ENCODE data around the gene NFATC2.

The NFATC2 gene

DNA sequence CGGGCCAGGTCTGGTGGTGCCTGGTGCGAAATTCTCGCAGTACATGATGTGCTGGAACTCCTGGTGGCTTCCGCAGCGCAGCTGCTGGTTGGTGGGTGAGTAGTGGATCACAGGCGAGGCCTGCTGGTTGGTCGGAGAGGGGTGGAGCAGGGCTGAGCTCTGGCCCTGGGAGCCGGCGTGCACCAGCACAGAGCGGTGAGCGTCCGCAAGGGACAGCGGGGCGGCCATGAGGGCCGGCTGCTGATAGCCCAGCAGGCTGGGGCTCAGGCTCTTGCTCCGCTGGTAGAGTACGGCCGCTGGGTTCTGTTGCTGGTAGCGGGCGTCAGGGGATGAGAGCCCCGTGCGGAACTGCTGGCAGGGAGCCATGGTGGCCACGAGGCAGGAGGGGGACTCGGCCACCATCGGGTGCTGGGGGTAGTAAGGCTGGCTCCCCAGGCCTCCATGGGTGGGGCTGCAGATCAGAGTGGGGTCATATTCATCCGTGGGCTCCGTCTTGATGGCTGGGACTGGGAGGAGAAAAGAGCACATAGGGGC, 110.2 kb downstream of the NFATC2 start:
- Histone ChIP-seq H3K9me3 (ENCODE audit: insufficient read depth, low read length) (no peaks in the 10 kb centered on the region), H3K9me2 (replicated peaks; ENCODE audit: insufficient read depth, low read length) (no peaks in the 10 kb centered on the region), H3K27ac (ENCODE audit: low read depth, low read length) (no peak overlapping the region), H3K79me2 (ENCODE audit: insufficient read depth, low read length) (no peaks in the 10 kb centered on the region), H3F3A (ENCODE audit: insufficient read depth) (no peaks in the 10 kb centered on the region), H3K9ac (ENCODE audit: low read length) (no peak overlapping the region), H2AFZ (ENCODE audit: low read depth, low read length, severe bottlenecking) (no peak overlapping the region), H3K4me3 (ENCODE audit: insufficient read depth, low read length, poor library complexity, severe bottlenecking) (no peak overlapping the region), H3K36me3 (ENCODE audit: low read length) (no peaks in the 10 kb centered on the region), H3K4me2 (ENCODE audit: low read depth, low read length, poor library complexity, severe bottlenecking) (no peak overlapping the region), H4K20me1 (ENCODE audit: low read depth, low read length) (no peaks in the 10 kb centered on the region), H3K27me3 (ENCODE audit: low read length) (no peaks in the 10 kb centered on the region)
- TF ChIP-seq EZH2phosphoT487 (conservative IDR thresholded peaks at IDR 0.05; ENCODE audit: low read length) = no peak
- TF ChIP-seq, protein P1, sequence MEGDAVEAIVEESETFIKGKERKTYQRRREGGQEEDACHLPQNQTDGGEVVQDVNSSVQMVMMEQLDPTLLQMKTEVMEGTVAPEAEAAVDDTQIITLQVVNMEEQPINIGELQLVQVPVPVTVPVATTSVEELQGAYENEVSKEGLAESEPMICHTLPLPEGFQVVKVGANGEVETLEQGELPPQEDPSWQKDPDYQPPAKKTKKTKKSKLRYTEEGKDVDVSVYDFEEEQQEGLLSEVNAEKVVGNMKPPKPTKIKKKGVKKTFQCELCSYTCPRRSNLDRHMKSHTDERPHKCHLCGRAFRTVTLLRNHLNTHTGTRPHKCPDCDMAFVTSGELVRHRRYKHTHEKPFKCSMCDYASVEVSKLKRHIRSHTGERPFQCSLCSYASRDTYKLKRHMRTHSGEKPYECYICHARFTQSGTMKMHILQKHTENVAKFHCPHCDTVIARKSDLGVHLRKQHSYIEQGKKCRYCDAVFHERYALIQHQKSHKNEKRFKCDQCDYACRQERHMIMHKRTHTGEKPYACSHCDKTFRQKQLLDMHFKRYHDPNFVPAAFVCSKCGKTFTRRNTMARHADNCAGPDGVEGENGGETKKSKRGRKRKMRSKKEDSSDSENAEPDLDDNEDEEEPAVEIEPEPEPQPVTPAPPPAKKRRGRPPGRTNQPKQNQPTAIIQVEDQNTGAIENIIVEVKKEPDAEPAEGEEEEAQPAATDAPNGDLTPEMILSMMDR (IDR thresholded peaks at IDR 0.05; ENCODE audit: insufficient read depth, low read length, poor library complexity, severe bottlenecking) = no peak

DNA sequence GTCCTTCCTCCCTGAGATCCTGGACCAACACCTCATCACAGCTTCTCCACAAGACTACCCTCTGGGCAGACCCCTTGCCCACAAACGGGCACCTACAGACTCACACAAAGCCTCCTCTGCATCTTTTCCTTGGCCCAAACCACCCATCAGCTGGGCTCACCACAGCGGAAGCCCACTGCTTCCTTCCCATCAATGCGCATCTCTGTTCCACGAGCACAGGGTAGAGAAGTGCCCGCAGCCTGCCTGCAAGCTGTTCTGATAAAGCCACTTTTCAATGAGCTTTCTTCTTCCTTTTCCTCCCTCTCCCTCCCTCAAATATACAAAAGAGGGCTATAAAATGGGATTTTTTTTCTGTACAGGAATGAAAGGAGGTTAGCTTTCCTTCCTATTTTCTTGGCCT, 111.2 kb downstream of the NFATC2 start:
- Histone ChIP-seq H3K36me3 (ENCODE audit: low read length) (no peaks in the 10 kb centered on the region), H3K9me3 (ENCODE audit: insufficient read depth, low read length) (no peaks in the 10 kb centered on the region), H3K9ac (ENCODE audit: low read length) (no peak overlapping the region), H3F3A (ENCODE audit: insufficient read depth) (no peaks in the 10 kb centered on the region), H4K20me1 (ENCODE audit: low read depth, low read length) (no peaks in the 10 kb centered on the region), H3K79me2 (ENCODE audit: insufficient read depth, low read length) (no peaks in the 10 kb centered on the region), H3K4me2 (ENCODE audit: low read depth, low read length, poor library complexity, severe bottlenecking) (no peak overlapping the region), H2AFZ (ENCODE audit: low read depth, low read length, severe bottlenecking) (no peak overlapping the region), H3K27ac (ENCODE audit: low read depth, low read length) (no peak overlapping the region), H3K27me3 (ENCODE audit: low read length) (no peaks in the 10 kb centered on the region), H3K4me3 (ENCODE audit: insufficient read depth, low read length, poor library complexity, severe bottlenecking) (no peak overlapping the region), H3K9me2 (replicated peaks; ENCODE audit: insufficient read depth, low read length) (no peaks in the 10 kb centered on the region)
- TF ChIP-seq EZH2phosphoT487 (conservative IDR thresholded peaks at IDR 0.05; ENCODE audit: low read length) = no peak
- TF ChIP-seq, protein P1 (IDR thresholded peaks at IDR 0.05; ENCODE audit: insufficient read depth, low read length, poor library complexity, severe bottlenecking) = no peak

- Histone ChIP-seq H3K4me3 (ENCODE audit: insufficient read depth, low read length, poor library complexity, severe bottlenecking) (no peak overlapping the region), H3K79me2 (ENCODE audit: insufficient read depth, low read length) (no peaks in the 10 kb centered on the region), H3K36me3 (ENCODE audit: low read length) (no peaks in the 10 kb centered on the region), H4K20me1 (ENCODE audit: low read depth, low read length) (no peaks in the 10 kb centered on the region), H3F3A (ENCODE audit: insufficient read depth) (no peaks in the 10 kb centered on the region), H3K9me3 (ENCODE audit: insufficient read depth, low read length) (no peaks in the 10 kb centered on the region), H3K4me2 (ENCODE audit: low read depth, low read length, poor library complexity, severe bottlenecking) (no peak overlapping the region), H3K27me3 (ENCODE audit: low read length) (no peaks in the 10 kb centered on the region), H3K27ac (ENCODE audit: low read depth, low read length) (no peak overlapping the region), H3K9ac (ENCODE audit: low read length) (no peak overlapping the region), H2AFZ (ENCODE audit: low read depth, low read length, severe bottlenecking) (no peak overlapping the region), H3K9me2 (replicated peaks; ENCODE audit: insufficient read depth, low read length) (no peaks in the 10 kb centered on the region)
- TF ChIP-seq, protein P1 (IDR thresholded peaks at IDR 0.05; ENCODE audit: insufficient read depth, low read length, poor library complexity, severe bottlenecking) = no peak
- TF ChIP-seq EZH2phosphoT487 (conservative IDR thresholded peaks at IDR 0.05; ENCODE audit: low read length) = no peak
These were observed 112.1 kb downstream of the NFATC2 start for GRCh38 chr20:51430198-51430950.

Data from SU-DHL-6 (cell line).